ENCODE measurements around the gene MYCBP2. TPM values are rescaled to one million over a fixed set of nuclear protein-coding genes. Genes with fewer than 3 reads are reported as not detected.
"Not testable (repeated sequence)": the region's sequence is repeated elsewhere in the genome, so short reads cannot be mapped to it uniquely, and the experiment has no call there.

MYCBP2 gene
- total RNA-seq, 1 experiment from 2014 or later: 55.6 TPM

DNA sequence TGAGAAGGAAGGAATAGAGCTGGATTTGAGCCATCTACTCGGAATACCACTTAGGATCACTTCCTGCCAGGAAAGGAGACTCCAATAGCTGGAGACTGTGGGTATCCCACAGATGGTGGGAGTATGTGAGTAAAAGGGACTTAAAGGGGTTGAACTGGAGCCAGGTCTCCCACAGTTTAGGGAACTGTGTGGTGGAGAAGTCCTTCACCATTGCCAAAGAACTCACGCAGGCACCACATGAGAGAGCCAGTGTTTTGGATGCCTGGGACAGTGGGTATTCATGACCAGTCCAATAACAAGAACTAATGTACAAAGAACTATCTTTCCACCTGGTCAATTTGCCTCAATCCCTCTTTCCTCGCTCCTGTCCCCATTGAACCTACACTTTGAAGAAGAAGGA, 24.4 kb upstream of the MYCBP2 start:
- Histone ChIP-seq H3K79me2 (ENCODE audit: low read depth) (no peaks in the 10 kb centered on the region), H3K4me2 (no peak overlapping the region), H3K4me1 (replicated peaks; ENCODE audit: insufficient read depth) (no peaks in the 10 kb centered on the region), H3F3A (ENCODE audit: insufficient read depth, low read depth) (no peaks in the 10 kb centered on the region), H3K27ac (no peak overlapping the region), H3K27me3 (ENCODE audit: insufficient read depth, low read depth) (no peaks in the 10 kb centered on the region), H3K36me3 (ENCODE audit: low read depth) (no peaks in the 10 kb centered on the region), H2AFZ (no peak overlapping the region), H3K9me3 (ENCODE audit: insufficient read depth, low read depth) (no peaks in the 10 kb centered on the region), H3K4me3 (no peak overlapping the region), H3K9me2 (ENCODE audit: insufficient read depth) (no peaks in the 10 kb centered on the region), H4K20me1 (ENCODE audit: insufficient read depth) (no peaks in the 10 kb centered on the region)
- DNase-seq: no peak
- CTCF ChIA-PET: no interaction called here
- BruUV-seq (replicated peaks): no TSS peak
- POLR2A ChIA-PET (ENCODE audit: unreplicated experiment): no interaction called here
- no peak for TF ChIP-seq EZH2 (IDR thresholded peaks at IDR 0.05; ENCODE audit: low read depth)
- TF ChIP-seq, protein P1, sequence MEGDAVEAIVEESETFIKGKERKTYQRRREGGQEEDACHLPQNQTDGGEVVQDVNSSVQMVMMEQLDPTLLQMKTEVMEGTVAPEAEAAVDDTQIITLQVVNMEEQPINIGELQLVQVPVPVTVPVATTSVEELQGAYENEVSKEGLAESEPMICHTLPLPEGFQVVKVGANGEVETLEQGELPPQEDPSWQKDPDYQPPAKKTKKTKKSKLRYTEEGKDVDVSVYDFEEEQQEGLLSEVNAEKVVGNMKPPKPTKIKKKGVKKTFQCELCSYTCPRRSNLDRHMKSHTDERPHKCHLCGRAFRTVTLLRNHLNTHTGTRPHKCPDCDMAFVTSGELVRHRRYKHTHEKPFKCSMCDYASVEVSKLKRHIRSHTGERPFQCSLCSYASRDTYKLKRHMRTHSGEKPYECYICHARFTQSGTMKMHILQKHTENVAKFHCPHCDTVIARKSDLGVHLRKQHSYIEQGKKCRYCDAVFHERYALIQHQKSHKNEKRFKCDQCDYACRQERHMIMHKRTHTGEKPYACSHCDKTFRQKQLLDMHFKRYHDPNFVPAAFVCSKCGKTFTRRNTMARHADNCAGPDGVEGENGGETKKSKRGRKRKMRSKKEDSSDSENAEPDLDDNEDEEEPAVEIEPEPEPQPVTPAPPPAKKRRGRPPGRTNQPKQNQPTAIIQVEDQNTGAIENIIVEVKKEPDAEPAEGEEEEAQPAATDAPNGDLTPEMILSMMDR (conservative IDR thresholded peaks at IDR 0.05): no peak
- intact Hi-C loops (cut with micrococcal nuclease; ENCODE audit: unreplicated experiment): no loop called here

- CTCF ChIA-PET: interaction anchor here (0.8 kb wide), 1 partner anchor 190 kb away, joined by 10 read pairs; no protein-coding TSS in a partner anchor
- Histone ChIP-seq H3K4me3 (no peak overlapping the region), H2AFZ (no peak overlapping the region), H3K9me2 (ENCODE audit: insufficient read depth) (no peaks in the 10 kb centered on the region), H3K9me3 (ENCODE audit: insufficient read depth, low read depth) (no peaks in the 10 kb centered on the region), H3K27ac (no peak overlapping the region), H3K36me3 (ENCODE audit: low read depth) (no peaks in the 10 kb centered on the region), H3K4me1 (replicated peaks; ENCODE audit: insufficient read depth) (no peaks in the 10 kb centered on the region), H3K27me3 (ENCODE audit: insufficient read depth, low read depth) (no peaks in the 10 kb centered on the region), H3K4me2 (no peak overlapping the region), H3K79me2 (ENCODE audit: low read depth) (no peaks in the 10 kb centered on the region), H4K20me1 (ENCODE audit: insufficient read depth) (no peaks in the 10 kb centered on the region), H3F3A (ENCODE audit: insufficient read depth, low read depth) (no peaks in the 10 kb centered on the region)
- no peak for DNase-seq
- intact Hi-C loops (cut with micrococcal nuclease; ENCODE audit: unreplicated experiment): no loop called here
- TF ChIP-seq EZH2 (IDR thresholded peaks at IDR 0.05; ENCODE audit: low read depth): no peak
- TF ChIP-seq, protein P1 (conservative IDR thresholded peaks at IDR 0.05): no peak
- POLR2A ChIA-PET (ENCODE audit: unreplicated experiment): no interaction called here
- no TSS peak for BruUV-seq (replicated peaks)
Measured at GRCh38 chr13:77350811-77351210, 23.9 kb upstream of the MYCBP2 start.

GRCh38 chr13:77349365-77349764, 22.5 kb upstream of the MYCBP2 start:
- ChIA-PET POLR2A (ENCODE audit: unreplicated experiment) (no interaction called here), CTCF (no interaction called here)
- Histone ChIP-seq H3K9me3 (ENCODE audit: insufficient read depth, low read depth) (no peaks in the 10 kb centered on the region), H3K27me3 (ENCODE audit: insufficient read depth, low read depth) (no peaks in the 10 kb centered on the region), H3K36me3 (ENCODE audit: low read depth) (no peaks in the 10 kb centered on the region), H3K27ac (no peak overlapping the region), H3F3A (ENCODE audit: insufficient read depth, low read depth) (no peaks in the 10 kb centered on the region), H3K4me2 (no peak overlapping the region), H3K4me3 (no peak overlapping the region), H2AFZ (no peak overlapping the region), H3K79me2 (ENCODE audit: low read depth) (no peaks in the 10 kb centered on the region), H3K4me1 (replicated peaks; ENCODE audit: insufficient read depth) (0 out of 2 replicates have a peak, but pooled peaks cover 1% of the 10 kb centered on the region), H3K9me2 (ENCODE audit: insufficient read depth) (no peaks in the 10 kb centered on the region), H4K20me1 (ENCODE audit: insufficient read depth) (no peaks in the 10 kb centered on the region)
- intact Hi-C loops (cut with micrococcal nuclease; ENCODE audit: unreplicated experiment): no loop called here
- TF ChIP-seq, protein P1 (conservative IDR thresholded peaks at IDR 0.05): no peak
- TF ChIP-seq EZH2 (IDR thresholded peaks at IDR 0.05; ENCODE audit: low read depth): no peak
- DNase-seq: no peak
- BruUV-seq (replicated peaks): no TSS peak

GRCh38 chr13:77347351-77347750, 20.5 kb upstream of the MYCBP2 start:
- H3K4me2 ChIP-seq; H4K20me1 ChIP-seq (ENCODE audit: insufficient read depth); BruUV-seq (replicated peaks); H3K27me3 ChIP-seq (ENCODE audit: insufficient read depth, low read depth); CTCF ChIA-PET; H3K36me3 ChIP-seq (ENCODE audit: low read depth); intact Hi-C loops (cut with micrococcal nuclease; ENCODE audit: unreplicated experiment); H3K79me2 ChIP-seq (ENCODE audit: low read depth); POLR2A ChIA-PET (ENCODE audit: unreplicated experiment); DNase-seq; H3K9me3 ChIP-seq (ENCODE audit: insufficient read depth, low read depth); H3F3A ChIP-seq (ENCODE audit: insufficient read depth, low read depth); H3K4me3 ChIP-seq; H3K9me2 ChIP-seq (ENCODE audit: insufficient read depth); H3K27ac ChIP-seq; H2AFZ ChIP-seq: not testable (repeated sequence)
- H3K4me1 ChIP-seq (replicated peaks; ENCODE audit: insufficient read depth): peaks cover 11% of the 10 kb centered on the region
